Ovary (tissue), 3 donors: Measurements from ENCODE around the gene GRAMD2A.

ENCODE experiments used
- CTCF ChIP-seq, 3 donors: fragments of 450-650 bp in 2 of 3; fragments of 200-600 bp in 1 of 3; IDR thresholded peaks; one replicate each; pipeline versions ENCODE4 v1.5.1 to v1.8.0; 2016 to 2022; ENCODE audit warnings: antibody characterized with exemption in 3 of 3, mild to moderate bottlenecking in 1 of 3
- EP300 ChIP-seq: sonication (generic); formaldehyde crosslinking; IDR thresholded peaks from one replicate; pipeline ENCODE4 v1.6.1; 2017; ENCODE audit warnings: antibody characterized with exemption
- donor health status: DM: no; HTN: no; CAD: no.

- TF ChIP-seq CTCF (IDR thresholded peaks at IDR 0.05) (no peak), EP300 (no peak)
Measured at GRCh38 chr15:72180761-72181324, 16.7 kb downstream of the GRAMD2A start.
